NT2/D1 (cell line): ENCODE results near the gene PLXNB2.

ENCODE experiments used
- YY1 ChIP-seq: IDR thresholded peaks from 2 replicates; pipeline ENCODE4 v1.6.1; 2011; ENCODE audit not compliant: insufficient read length, insufficient read depth
- ZNF274 ChIP-seq: IDR thresholded peaks from 2 replicates; pipeline ENCODE4 v1.6.1; 2011; ENCODE audit warnings: mild to moderate bottlenecking, low read depth, low read length

- TF ChIP-seq YY1 (no peak), ZNF274 (no peak)
Observed at GRCh38 chr22:50225200-50225969, 82.1 kb downstream of the PLXNB2 start.
